ENCODE measurements around the gene RNFT2.

Gene RNFT2

DNA sequence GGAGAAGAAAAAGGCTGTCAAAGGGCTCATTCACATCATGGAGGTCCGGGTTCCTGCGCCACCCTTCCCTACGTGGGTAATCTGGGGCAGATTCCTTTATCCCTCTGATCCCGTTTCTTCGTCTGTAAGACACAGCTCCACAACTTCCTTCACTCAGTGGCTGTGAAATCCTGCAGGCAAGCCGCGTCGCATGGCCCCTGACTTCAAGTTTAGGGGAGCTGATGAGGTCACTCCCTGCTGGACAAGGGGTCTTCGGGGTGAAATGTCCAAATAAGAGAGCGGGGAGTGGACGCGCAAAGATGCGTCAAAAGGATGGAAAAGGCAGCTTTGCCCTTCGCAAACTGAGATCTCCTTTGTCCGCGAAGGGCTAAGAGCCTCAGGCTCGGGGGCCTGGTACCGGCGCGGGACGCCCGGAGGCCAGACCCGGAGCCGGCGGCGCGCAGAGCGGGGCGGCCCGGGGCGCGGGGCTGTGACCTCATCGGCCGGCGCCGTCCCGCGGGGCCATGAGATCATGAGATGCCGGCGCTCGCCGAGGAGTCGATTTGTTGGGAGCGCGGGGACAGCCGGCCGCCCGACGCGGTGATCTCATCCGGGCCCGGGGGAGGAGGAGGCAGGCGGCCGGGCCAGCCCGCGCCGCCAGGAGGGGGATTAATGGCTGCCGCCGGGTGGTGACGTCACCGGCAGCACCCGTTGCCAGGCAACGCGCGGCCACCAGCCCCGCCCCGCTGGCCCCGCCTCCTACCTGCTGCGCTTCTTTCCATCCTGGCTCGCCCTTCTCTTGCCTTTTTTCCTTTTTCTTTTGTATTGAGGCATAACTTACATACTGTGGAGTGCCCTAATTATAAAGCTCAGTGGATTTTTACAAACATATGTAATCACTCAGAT lies 81.1 kb downstream of the RNFT2 start:
- in situ Hi-C loops (cut with MboI; ENCODE audit: low sequenced_read_pairs) = no loop called here

DNA sequence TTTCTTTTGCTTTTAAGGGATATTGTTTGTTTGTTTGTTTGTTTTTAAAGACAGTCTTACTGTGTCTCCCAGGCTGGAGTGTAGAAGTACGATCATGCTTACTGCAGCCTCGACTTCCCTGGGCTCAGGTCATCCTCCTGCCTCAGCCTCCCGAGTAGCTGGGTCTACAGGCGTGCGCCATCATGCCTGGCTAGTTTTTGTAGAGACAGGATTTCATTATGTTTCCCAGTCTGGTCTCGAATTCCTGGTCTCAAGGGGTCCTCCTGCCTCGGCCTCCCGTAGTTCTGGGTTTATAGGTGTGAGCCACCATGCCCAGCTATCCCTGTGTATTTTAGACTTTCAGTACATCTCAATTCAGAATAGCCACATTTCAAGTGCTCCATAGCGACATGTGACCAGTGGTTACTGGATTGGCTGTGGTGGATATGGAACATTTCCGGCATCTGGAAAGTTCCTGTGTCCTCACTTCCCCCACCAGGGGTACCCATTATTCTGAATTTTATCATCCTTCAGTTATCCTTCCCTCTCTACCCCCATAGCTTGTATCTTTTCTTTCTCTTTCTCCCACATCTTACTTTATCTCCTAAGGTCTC lies 82.0 kb downstream of the RNFT2 start:
- in situ Hi-C loops (cut with MboI; ENCODE audit: low sequenced_read_pairs) = no loop called here

DNA sequence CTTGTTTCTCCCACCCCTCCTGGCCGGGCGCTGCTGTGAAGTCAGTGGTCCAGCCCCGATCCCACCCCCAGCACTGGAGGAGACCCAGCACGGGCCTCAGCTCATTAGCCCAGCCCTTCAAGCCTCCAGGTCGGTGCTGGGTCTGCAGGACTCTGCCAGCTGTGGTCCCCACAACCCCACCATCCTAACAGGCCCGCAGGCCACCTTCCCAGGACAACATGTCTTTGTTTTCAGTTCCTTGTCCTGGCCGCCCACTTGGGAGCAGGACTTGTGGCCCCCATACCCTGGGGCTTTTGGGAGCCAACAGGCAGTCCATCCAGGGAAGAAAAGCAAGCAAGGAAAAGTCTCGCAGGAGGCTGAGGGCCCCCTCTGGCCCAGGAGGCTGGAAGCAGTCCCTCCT lies 83.2 kb downstream of the RNFT2 start:
- in situ Hi-C loops (cut with MboI; ENCODE audit: low sequenced_read_pairs) = no loop called here

DNA sequence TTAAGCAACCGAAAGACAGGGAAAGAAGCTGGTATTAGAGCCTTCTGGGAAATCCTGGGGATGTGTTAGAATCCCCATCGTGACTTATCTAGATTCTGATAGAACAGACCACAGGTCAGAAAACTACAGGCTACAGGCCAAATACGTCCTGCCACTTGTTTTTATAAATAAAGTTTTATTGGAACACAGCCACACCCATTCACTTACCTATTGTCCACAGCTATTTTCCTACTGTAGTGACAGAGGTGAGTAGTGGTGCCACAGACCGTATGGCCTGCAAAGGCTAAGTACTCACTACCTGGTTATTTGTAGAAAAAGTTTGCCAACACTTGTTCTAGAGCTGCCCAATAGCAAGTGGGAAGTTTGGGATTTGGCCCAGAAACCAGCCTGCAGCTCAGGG lies 89.3 kb downstream of the RNFT2 start:
- in situ Hi-C loops (cut with MboI; ENCODE audit: low sequenced_read_pairs) = no loop called here

DNA sequence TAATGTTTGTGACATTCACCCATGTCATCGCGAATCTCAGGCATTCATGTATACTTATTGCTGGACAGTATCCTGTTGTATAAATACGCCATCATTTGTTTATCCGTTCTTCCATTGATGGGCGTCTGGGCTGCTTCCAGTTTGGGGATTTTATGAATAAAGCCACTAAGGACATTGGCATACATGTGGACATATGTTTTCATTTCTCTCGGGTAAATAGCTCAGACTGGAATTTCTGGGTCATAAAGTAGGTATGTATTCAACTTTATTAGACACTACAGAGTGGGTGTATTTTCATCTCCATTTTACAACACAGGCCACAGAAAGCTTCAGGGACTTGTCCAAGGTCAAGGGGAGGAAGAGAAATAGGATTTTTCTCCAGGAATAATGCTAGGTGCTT lies 94.2 kb downstream of the RNFT2 start:
- in situ Hi-C loops (cut with MboI; ENCODE audit: low sequenced_read_pairs) = no loop called here

DNA sequence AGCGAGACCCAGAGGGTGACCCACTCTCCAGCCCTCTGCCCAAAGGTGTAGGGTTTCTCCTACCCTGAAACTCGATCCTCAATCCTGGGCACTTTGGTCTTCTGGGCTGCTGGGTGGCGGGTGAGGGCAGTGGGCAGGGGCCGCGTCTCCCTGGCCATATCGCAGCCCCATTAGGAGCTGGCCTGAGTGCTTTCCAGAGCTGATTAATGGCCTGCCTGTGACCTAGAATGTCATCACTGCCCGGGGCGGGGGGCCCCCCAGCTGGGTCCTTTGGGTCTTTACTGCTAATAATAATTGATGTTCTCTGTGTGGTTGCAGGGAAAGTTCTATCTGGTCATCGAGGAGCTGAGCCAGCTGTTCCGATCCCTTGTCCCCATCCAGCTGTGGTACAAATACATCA lies 95.4 kb downstream of the RNFT2 start:
- in situ Hi-C loops (cut with MboI; ENCODE audit: low sequenced_read_pairs) = no loop called here

DNA sequence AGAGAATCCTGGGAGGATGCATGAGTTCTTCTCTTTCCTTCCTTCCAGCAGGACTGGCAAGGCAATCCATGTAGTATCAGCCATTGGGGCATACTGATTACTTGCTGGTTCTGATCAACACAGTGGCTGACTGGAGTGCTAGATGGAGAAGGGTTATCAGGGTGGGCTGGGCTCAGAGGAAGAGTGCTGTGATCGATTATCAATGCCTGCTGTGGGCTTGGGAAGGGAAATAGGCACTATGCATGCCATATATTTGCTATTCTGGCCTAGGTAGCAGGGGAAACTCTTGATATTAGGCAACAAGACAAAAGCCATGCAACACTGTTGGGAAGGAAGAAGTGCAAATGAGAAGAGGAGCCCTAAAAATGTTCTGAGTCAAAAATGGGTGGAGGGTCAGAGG lies 97.4 kb downstream of the RNFT2 start:
- in situ Hi-C loops (cut with MboI; ENCODE audit: low sequenced_read_pairs) = no loop called here

DNA sequence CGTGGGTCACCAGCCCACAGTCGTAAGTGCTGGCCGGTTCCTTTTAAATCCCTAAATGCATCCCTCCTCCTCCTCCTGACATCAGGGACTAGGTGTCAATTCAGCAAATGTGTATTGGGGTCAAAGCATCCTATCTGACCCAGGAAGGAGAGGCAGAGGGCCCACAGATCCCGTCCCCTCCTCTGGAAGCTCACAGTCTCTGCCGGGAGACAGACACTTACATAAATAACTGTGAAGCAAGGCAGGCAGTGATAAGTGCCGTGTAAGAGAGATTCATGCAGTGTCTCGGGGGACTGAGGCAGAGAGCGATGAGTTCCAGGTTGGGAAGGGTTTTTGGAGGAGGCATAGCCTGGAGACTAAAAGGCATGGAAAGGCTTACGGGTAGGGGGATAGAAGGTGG lies 99.0 kb downstream of the RNFT2 start:
- in situ Hi-C loops (cut with MboI; ENCODE audit: low sequenced_read_pairs) = no loop called here

DNA sequence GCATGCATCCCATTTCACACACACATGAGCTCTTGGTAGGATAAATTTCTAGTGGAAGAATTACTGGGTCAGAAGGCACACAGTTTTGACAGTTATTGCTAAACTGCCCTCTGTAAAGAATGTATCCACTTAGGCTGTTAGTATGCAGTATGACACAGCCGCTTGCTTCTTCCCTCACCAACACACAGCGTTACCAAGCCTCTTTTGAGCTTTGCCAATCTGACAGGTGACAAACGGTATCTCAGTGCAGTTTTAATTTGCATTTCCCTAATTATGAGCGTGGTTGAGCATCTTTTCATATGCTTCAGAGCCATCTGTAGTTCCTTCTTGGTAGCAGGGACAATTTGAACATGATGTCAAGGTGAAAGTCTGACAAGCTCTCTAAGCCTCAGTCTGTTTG lies 100.2 kb downstream of the RNFT2 start:
- in situ Hi-C loops (cut with MboI; ENCODE audit: low sequenced_read_pairs) = no loop called here

DNA sequence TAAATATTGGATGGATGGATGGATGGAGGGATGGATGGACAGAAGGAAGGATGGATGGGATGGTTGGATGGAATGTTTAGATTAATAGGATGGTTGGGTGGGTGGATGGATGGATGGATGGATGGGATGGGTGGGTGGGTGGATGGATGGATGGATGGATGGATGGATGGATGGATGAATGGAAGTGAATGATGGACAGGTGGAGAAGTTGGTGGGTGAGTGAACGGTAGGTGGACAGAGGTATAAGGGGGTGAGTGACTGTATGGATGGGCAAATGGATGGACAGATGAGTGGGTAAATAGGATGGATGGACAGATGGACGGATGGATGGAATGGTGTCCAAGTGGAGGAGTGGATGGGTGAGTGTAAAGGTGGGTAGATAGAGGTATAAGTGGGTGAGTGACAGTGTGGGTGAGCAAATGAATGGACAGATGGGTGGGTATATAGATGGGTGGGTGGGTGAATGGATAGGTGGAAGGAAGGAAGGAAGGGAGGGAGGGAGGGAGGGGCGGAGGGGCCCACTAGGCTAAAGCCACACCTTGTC lies 101.2 kb downstream of the RNFT2 start:
- in situ Hi-C loops (cut with MboI; ENCODE audit: low sequenced_read_pairs) = no loop called here

DNA sequence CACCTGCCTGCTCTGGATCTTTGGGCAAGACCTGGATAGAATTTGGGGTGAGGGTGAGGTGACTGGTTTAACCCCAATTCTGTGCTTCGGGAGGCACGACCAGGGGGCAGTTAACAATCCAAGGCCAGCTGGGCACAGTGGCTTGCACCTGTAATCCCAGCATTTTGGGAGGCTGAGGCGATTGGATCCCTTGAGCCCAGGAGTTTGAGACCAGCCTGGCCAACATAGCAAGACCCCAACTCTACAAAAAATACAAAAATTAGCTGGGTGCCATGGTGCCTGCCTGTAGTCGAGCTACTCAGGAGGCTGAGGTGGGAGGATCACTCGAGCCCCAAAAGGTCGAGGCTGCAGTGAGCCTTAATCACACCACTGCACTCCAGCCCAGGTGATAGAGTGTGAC lies 105.0 kb downstream of the RNFT2 start:
- in situ Hi-C loops (cut with MboI; ENCODE audit: low sequenced_read_pairs) = no loop called here

DNA sequence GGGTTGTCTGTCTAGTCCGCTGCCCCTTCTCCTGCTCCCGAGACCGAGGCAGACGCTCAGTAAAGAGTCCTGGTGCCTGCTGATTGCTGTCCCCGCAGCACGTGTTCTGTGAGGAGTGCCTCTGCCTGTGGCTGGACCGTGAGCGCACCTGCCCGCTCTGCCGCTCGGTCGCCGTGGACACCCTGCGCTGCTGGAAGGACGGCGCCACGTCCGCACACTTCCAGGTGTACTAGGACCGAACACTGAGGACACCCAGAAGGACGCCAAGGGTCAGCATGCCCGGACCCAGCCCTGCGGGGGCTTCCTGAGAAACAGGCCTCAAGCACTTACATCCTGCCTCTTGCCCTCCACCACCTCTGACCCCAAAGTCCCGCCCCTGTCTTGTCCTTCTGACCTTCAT lies 111.1 kb downstream of the RNFT2 start:
- in situ Hi-C loops (cut with MboI; ENCODE audit: low sequenced_read_pairs) = no loop called here

DNA sequence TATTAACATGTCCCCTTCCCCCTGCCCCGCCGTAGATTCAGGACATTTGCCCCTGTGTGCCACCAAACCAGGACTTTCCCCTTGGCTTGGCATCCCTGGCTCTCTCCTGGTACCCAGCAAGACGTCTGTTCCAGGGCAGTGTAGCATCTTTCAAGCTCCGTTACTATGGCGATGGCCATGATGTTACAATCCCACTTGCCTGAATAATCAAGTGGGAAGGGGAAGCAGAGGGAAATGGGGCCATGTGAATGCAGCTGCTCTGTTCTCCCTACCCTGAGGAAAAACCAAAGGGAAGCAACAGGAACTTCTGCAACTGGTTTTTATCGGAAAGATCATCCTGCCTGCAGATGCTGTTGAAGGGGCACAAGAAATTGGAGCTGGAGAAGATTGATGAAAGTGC lies 114.2 kb downstream of the RNFT2 start:
- in situ Hi-C loops (cut with MboI; ENCODE audit: low sequenced_read_pairs) = no loop called here

DNA sequence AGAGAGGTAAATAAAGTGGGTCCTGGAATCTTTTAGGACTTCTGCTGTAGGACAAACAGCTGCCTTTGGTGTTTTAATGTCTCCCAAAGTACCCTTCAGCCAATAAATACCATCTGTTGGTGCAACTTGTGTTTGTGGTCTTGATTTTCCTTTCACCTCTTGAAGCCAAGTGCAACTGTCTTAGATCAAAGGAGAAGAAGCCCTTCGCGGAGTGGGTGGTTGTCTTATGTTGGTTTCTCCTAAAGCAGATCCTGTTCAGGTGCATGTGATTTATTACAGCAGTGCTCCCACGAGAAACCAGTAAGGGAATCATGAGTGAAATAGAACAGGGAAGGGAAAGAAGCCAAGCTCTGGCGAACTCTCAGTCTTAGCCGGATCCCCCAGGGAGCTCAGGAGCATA lies 115.4 kb downstream of the RNFT2 start:
- in situ Hi-C loops (cut with MboI; ENCODE audit: low sequenced_read_pairs) = no loop called here

DNA sequence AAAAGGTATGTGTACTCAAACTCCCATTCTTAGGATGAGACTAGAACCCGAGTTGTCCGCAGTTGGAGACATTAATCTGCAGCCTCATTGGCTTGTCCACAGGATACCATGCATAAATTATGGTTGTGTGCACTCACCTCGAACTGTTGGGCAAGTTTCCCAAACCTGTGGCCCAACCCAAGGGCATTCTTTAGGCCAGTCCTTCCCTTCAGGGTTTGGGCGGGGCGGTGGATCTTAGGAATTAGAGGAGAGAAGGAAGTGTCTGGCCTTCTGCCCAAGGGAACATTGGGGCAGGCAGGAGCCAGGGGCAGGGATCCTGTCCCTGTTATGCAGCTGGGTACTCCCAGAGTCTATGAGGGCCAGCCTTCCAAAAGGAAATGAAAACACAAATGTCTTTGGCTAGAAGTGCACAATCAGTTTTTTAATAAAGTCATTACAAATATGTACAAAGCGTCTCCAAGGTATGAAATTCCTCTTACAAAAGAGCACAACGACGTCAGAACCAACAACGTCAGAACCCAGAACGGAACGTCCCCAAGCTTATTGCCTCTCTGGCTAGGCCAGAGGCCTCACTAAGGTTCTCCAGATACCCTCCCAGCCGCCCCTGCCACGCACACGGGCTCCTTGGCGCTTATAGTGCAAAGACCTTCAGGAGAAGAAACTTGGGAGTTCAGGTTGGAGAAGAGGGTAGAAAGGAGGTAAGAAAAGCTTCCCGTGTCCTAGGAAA lies 117.8 kb downstream of the RNFT2 start:
- in situ Hi-C loops (cut with MboI; ENCODE audit: low sequenced_read_pairs) = no loop called here

DNA sequence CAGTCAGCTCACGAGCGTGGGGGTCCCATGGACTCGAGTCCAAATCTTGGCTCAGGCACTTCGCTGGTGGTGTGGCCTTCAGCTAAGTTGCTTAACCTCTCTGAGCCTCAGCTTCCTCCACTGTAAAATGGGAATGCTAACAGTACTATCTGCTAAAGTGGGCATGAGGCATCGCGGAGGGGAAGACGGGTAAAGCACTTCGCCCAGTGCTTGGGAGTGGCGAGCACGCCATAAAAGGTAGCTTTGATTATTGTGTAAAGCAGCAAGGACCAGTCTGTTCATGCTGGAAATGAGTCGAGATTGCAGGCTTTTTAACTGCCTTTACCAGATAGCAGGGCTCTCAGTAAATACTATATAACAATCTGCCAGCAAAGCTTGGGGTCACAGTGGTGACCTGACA lies 118.6 kb downstream of the RNFT2 start:
- in situ Hi-C loops (cut with MboI; ENCODE audit: low sequenced_read_pairs) = no loop called here

DNA sequence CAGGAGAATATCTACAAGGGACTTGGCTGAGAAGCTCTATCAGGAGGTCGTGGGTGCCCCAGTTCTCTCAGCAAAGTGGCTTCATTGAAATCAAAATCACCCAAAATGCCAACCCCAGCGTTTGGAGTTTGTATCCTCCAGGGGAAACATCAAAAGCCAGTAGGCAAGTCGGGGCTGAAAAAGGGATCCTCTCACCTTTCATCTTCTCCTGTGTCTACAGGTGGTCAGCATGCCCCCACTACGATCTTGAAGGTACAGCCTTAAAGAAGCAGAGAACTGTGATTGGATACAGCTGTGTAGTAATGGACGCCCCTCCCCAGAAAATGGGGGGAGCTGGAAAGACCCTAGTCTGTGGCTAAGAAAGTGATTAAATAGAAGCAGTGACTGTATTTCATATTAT lies 121.0 kb downstream of the RNFT2 start:
- in situ Hi-C loops (cut with MboI; ENCODE audit: low sequenced_read_pairs) = no loop called here

DNA sequence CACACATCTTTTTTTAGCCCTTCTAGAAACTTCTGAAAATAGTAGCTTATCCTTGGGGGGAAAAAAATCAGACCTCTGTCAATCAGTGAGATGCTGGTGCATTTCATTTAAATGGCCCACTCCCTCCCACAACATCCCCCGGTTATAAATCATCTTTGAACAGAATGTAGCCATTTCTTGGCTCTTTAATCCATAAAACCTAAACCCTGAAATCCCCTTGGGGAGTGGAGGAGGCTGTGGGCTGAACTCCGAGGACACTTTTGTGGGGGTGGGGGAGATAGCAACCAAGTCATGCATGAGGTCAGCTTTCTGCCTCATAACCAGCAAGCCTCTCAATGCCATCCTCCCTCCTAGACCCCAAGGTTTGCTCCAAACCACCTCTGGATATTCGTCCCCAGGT lies 122.1 kb downstream of the RNFT2 start:
- in situ Hi-C loops (cut with MboI; ENCODE audit: low sequenced_read_pairs) = no loop called here

DNA sequence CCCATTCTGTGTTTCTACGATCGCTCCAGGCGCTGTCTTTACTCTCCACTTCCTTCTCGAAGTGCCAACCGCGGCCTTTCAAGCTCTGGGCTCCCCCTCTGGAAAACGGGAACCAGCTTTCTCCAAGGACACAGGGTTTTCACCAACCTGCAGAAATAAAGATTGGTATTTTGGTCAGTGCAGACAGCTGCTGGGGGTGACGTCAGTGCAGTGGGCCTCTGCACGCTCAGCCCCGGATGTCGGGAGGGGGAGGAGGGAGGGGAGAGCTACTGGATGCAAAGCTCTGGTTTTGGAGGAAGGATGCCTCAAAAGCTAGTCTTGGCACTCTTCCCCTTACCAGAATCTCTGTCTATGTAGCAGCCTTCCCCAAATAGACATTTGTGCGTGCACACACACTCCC lies 123.2 kb downstream of the RNFT2 start:
- in situ Hi-C loops (cut with MboI; ENCODE audit: low sequenced_read_pairs) = no loop called here

DNA sequence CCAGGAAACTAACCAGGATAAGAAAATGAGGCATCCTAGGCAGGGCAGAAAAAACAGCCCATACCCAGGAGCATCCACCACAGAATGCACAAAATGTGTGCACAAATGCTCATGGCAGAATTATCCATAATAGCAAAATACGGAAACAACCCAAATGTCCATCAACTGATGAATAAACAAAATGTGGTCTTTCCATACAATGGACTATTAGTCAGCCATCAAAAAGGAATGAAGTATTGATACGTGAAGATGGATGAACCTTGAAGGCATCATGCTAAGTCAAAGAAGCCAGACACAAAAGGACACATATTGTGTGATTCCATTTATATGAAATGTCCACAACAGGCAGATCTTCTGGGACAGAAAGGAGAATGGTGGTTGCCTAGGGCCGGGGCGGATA lies 124.1 kb downstream of the RNFT2 start:
- in situ Hi-C loops (cut with MboI; ENCODE audit: low sequenced_read_pairs) = no loop called here

DNA sequence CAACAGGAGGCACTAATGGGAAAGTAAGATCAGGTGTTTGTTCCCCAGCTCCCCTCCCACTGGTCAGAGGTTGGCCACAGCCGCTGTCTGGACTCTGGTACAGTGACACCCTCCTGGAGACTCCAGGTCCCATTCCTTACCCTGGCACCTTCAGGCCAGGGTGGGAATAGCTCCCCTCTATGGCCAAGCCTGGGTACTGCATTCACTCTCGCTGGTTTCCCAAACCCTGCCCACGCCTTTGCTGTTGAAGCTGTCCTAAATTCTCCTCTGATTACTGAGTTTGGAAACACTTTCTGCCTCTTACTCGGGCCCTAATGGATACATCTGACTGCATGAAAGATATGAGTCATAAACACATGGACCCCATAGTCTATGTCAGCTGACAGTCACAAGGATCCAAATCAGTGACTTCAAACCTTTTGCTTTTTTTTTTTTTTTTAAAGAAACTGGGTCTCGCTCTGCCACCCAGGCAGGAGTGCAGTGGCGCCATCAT lies 125.2 kb downstream of the RNFT2 start:
- in situ Hi-C loops (cut with MboI; ENCODE audit: low sequenced_read_pairs) = no loop called here
